ENCODE results near the gene FBXL13.
"Not testable (repeated sequence)": the region's sequence is repeated elsewhere in the genome, so short reads cannot be mapped to it uniquely, and the experiment has no call there.

The FBXL13 gene

DNA sequence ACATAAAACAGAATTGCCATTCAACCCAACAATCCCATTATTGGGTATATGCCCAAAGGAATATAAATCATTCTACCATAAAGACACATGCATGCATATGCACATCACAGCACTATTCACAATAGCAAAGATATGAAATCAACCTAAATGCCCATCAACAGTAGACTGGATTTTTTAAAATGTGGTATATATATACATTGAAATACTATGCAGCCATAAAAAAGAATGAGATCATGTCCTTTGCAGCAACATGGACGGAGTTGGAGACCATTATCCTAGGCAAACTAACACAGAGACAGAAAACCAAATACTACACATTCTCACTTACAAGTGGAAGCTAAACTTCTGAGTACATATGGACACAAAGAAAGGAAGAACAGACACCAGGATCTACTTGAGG, 51.0 kb downstream of the FBXL13 start:
- not testable (repeated sequence) for DNase-seq (ENCODE audit: low read depth)

DNA sequence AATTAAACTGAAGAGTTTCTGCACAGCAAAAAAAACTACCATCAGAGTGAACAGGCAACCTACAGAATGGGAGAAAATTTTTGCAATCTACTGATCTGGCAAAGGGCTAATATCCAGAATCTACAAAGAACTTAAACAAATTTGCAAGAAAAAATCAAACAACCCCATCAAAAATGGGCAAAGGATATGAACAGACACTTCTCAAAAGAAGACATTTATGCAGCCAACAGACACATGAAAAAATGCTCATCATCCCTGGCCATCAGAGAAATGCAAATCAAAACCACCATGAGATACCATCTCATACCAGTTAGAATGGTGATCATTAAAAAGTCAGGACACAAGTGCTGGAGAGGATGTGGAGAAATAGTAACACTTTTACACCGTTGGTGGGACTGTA, 53.1 kb downstream of the FBXL13 start:
- DNase-seq (ENCODE audit: low read depth): not testable (repeated sequence)

DNA sequence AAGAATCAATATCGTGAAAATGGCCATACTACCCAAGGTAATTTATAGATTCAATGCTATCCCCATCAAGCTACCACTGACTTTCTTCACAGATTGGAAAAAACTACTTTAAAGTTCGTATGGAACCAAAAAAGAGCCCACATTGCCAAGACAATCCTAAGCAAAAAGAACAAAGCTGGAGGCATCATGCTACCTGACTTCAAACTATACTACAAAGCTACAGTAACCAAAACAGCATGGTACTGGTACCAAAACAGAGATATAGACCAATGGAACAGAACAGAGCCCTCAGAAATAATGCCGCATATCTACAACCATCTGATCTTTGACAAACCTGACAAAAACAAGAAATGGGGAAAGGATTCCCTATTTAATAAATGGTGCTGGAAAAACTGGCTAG, 53.7 kb downstream of the FBXL13 start:
- DNase-seq (ENCODE audit: low read depth): not testable (repeated sequence)

DNA sequence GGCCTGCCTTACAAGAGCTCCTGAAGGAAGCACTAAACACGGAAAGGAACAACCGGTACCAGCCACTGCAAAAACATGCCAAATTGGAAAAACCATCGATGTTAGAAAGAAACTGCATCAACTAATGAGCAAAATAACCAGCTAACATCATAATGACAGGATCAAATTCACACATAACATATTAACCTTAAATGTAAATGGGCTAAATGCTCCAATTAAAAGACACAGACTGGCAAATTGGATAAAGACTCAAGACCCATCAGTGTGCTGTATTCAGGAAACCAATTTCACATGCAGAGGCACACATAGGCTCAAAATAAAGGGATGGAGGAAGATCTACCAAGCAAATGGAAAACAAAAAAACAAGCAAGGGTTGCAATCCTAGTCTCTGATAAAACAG, 56.3 kb downstream of the FBXL13 start:
- not testable (repeated sequence) for DNase-seq (ENCODE audit: low read depth)

DNA sequence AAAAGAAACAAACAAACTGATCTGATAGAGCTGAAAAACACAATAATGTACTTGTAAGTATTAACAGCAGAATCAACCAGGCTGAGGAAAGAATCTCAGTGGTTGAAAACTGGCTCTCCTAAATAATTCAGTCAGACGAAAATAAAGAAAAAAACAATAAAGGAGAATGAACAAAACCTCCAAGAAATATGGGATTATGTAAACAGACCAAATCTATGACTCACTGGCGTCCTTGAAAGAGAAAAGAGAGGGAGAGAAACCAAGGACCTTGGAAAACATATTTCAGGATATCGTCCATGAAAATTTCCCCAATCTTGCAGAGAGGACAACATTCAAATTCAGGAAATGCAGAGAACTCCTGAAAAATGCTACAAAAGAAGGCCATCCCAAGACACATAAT, 62.9 kb downstream of the FBXL13 start:
- no peak for DNase-seq (ENCODE audit: low read depth)

DNA sequence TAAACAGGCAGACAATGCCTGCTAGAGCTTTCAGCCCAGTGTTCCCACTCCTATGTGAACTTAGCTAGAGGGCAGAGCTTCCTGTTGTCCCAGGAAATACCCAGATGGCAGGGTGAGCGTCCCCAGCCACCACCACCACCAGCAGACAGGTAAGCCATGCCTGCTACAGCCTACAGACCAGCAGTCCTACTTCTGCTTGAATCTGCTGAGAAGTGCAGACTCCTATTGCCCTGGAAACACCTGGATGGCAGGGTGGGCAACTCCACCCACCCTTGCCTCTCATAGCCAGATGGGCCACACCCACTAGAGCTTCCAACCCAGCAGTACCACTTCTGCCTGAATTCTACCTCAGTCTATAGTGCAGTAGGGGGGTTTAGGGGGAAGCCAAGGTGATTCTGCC, 64.4 kb downstream of the FBXL13 start:
- no peak for DNase-seq (ENCODE audit: low read depth)

DNA sequence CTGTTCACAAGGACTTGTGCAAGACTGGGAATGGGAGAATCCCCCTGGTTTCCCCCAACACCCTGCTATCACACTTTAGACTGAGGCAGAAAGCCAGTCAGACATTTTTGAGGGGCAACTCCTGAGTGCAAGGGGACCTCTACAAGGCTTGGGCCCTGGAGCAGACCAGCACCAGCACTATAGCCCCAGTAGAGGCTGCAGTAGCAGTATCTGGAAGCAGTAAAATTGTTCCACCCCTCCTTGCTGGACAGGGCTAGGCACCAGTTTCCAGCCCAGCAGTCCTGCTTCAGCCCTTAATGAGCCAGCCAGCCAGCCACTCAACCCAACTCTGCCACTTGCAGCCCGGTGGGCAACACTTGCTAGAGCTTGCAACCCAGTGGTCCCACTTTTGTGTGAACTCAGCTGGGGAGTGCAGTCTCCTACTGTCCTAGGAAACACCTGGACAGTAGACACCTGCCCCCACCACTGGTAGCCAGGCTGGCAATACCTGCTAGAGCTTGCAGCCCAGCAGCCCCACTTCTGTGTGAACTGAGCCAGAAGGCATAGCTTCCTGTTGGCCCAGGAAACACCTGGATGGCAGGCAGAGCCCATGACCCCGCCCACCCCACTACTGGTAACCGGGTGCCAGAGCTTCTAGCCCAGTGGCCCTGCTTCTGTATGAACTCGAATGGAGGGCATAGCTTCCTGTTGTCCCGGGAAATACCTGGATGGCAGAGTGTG, 65.0 kb downstream of the FBXL13 start:
- no peak for DNase-seq (ENCODE audit: low read depth)

DNA sequence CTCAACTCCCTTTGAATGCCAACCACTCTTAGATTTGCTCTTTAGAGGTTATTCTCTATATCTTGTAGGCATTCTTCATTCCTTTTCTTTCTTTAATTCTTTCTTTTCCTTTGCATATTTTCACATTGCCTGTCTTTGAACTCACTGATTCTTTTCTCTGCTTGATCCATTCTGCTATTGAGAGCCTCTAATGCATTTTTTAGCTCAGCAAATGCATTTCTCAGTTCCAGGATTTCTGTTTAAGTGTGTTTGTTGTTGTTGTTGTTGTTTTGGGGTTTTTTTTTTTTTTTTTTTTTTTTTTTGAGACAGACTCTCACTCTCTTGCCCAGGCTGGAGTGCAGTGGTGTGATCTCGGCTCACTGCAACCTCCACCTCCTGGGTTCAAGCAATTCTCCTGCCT, 71.6 kb downstream of the FBXL13 start:
- no peak for DNase-seq (ENCODE audit: low read depth)

DNA sequence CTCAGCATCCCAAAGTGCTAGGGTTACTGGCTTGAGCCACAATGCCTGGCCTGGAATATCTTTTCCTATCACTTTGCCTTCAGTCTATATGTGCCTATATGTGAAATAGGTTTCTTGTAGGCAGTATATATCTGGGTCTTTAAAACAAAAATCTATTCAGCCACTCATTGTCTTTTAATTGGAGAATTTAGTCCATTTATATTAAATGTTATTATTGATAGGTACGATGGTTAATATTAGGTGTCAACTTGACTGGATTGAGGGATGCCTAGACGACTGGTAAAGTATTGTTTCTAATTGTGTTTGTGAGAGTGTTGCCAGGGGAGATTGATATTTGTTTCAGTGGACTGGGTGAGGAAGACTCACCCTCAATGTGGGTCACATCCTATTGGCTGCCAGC, 73.4 kb downstream of the FBXL13 start:
- DNase-seq (ENCODE audit: low read depth): no peak

DNA sequence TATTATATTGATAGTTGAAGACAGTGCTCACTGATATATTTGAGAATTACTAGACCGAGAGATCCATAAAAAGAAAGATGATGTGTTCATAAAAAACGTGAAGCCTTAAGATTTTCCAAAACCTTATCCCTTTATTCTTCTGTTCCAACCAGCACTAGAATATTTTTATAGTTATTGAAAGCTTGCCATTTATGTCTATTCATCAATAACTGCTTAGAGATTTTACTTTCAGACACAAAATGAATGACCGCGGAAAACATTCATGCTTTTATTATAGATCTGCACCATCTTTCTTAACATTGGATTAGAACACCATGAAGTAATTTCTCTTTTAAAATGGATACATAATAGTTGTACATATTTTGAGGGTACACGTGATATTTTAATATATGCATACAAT, 77.6 kb downstream of the FBXL13 start:
- DNase-seq (ENCODE audit: low read depth): no peak

DNA sequence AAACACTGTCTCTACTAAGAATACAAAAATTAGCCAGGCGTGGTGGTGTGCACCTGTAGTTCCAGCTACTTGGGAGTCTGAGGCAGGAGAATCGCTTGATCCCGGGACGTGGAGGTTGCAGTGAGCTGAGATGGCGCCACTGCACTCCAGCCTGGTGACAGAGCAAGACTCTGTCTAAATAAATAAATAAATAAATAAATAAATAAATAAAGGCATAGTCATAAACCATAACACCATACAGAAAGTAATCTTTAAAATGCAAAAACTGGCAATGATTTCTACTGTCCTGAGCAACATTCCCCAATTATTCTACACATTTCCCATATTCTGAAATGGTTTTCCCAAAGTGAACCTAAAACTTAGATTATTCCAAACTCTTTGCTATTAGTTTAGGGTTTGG, 79.0 kb downstream of the FBXL13 start:
- DNase-seq (ENCODE audit: low read depth): not testable (repeated sequence)

DNA sequence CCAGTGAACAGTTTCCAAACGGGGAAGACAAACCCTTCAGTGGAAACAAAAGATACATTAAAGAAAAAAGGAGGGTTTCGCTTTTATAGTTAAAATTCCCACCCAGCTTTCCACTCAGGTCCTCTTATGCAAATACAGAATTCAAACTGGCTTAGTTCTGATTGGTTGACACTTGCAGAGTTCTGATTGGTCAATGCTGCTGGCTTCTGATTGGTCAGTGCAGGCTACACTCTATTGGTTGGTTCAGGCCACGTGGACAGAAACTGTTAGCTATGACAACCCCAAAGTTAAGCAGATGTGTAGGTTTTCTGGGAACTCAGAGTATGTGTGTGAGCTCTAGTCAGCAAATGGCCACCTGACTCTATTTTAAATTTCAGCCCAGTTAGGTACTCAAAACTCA, 80.0 kb downstream of the FBXL13 start:
- DNase-seq (ENCODE audit: low read depth): no peak

DNA sequence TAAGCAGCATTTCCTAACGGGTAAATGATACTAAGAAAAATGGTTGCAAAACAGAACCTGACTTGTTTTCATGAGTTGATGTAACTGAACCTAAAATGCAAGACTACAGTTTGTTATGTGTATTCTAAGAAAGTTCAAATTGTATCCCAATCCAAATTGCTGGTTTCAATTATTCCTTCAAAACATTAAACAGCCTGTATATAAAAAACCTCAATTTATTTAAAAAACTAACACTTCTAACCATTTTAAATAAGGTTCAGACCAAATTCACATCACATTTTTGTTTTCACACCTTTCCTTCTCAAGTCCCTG, 80.9 kb downstream of the FBXL13 start:
- DNase-seq (ENCODE audit: low read depth): no peak

DNA sequence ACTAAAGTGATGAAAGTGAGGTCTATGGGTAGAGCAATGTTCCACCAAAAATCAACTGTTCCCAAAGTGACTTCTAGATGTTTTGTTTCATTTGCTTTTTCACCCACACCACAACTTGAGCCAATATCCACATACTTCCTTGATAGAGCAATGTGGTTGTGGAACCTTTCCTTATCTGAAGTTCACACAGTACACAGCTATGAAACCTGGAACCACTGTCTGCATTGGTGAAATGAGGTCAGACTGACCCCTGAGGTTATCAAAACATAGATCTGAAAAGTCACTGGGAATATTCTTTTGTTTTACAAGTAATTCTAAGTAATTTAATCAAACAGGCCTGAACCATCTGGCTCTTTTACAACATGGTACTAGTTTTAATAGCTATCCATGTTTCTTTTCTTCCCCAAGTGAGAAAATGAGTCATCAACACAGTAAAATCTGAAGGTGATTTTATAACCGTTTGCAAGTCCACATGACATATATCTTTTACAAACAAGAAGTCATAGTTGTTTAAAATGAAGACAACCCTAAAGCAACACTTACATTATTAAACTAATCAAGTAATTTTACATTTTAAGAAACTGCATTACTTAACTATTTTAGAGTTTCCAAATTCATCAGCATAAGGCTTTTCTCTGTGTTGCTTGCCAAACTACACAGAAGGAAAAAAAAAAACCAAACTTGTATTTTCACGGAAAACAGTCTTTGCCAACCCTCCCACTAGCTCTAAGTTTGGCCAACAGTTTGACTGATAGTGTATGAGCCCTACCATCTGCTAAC, 81.5 kb downstream of the FBXL13 start:
- DNase-seq (ENCODE audit: low read depth): no peak

DNA sequence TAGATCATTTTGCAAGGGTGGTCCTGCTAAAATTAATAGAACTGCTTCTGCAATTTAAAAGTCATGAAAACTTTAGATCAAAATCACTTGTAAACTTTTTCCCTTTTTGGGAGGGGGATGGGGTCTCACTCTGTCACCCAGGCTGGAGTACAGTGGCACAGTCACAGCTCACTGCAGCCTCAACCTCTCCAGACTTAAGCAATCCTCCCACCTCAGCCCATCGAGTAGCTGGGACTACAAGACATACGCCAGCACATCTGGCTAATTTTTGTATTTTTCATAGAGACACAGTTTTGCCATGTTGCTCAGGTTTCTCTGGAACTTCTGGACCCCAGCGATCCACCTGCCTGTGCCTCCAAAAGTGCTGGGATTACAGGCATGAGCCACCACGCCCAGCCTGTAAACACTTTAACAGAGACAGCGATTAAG, 82.1 kb downstream of the FBXL13 start:
- DNase-seq (ENCODE audit: low read depth): no peak

DNA sequence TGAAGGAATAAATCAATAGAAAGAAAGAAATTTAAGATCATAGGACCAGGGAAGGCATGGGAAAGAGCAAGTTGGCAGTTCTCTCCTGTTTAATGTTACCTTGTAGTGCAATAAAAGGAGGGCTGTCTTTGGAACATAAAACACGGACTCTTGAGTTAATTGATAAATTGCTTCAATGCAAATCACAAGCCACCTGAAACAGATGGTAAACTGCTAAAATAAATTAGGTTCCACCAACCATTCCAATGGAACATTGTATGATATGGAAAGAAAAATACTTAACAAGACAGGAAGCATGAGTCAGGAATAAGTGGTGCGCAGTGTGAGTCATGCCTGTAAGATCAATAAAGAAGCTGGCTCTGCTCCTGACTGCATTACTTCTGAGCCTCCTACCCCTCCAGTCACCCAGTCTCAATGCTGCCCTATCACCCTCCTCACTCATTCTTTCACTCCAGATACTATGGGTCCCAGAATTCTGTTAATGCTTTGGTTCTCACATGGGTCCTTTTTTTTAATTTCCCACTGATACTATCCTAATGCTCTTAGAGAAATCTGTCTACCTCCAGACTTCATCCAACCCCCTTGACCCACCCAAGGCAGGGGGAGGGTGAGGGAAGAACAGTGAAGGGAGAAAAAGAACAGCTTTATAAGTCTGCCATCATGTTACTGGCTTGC, 82.9 kb downstream of the FBXL13 start:
- no peak for DNase-seq (ENCODE audit: low read depth)

DNA sequence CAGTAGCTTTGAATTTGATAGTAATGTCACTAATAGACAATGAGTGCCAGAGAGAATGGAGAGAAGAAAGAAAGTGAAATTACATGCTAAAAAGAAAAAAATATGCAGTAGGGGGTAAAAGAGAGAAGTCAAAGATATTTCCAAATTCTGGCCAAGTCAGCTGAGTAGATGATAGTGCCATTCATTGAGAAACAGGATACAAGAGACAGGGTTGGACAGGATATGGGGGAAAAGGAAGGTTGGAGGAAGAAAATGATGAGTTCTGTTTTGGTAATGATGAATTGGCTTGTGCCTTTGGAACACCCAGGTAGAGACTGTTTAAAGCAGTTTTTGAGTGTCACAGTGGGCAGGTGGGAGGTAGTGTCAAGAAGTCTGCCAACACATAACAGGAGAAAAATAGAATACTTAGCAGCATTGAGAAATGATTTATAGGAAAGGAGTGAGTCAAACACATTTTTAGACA, 83.5 kb downstream of the FBXL13 start:
- DNase-seq (ENCODE audit: low read depth): no peak

DNA sequence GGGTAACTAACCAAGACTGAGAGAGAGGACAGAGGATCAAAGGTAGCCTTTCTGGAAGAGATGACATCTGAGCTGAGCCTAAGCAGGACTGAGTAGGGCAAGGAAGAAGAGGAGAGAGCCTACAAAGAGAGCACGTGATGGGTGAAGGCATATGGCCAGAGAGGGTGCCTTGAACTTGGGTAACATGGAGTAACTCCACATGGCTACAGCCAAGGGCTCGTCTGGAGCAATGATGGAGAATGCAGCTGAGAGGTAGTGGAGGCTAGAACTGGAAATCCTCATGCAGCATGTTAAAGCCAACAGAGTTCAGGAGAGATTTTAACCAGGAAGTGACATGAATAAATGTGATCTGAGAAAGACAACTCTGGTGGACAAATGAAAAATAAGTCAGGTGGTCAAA, 84.0 kb downstream of the FBXL13 start:
- DNase-seq (ENCODE audit: low read depth): no peak

DNA sequence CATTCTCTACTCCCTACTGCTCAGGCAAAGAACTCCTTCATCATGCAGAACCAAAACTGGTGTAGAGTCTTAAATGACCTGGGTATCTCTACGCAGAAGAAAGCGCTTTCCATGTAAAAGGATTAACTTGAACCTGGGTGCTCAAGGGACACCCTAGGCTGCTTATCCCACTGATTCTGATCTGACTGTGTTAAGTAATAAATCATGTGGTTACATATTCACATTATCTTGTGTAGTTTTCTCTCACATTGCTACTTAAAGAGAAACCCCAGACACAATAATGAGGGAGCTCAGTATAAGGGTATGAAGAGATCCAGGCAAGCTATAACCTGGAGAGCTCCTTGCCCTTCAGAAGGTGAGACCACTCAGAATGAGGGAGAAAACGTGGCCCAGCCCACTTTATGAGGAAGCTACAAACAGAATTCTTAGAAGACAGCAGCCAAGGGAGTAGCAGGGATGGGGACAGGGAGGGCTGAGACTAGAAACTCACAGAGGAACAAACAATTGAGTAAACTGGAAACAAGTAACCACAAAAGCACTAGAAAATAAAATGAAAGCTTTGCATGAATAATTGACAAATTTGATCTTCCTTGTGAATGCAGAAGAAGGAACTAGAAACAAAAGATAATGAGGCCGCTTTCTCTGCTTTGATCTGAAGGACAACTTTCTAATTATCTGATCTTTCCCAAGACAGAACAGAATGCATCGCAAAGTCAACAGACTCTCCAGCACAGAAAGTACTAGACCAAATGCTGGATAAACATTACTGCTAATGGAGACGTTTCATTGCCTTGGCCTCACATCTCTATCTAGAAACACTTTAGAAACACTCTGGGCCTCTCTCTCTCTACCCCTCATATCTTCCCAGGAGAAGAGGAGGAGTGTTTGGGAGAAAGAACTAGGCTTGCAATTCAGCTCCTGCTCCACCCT, 85.7 kb downstream of the FBXL13 start:
- no peak for DNase-seq (ENCODE audit: low read depth)

DNA sequence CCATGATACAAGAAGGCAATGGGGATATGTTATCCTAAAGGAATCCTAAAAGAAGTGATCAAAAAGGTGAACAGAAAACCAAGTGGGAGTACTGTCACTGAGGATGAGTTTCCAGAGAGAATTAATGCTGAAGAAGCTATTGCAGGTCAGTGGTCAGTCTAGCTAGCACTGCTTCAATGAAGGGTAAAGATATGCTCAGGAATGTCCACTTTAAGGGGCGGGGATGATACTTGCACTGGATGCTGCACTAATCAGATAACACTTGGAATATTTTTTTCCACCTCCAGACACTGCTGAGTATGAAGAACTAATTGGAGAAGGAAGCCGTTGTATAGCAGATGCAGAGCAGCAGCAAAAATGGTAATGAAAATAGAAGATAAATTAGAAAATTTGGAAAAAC, 86.5 kb downstream of the FBXL13 start:
- no peak for DNase-seq (ENCODE audit: low read depth)

DNA sequence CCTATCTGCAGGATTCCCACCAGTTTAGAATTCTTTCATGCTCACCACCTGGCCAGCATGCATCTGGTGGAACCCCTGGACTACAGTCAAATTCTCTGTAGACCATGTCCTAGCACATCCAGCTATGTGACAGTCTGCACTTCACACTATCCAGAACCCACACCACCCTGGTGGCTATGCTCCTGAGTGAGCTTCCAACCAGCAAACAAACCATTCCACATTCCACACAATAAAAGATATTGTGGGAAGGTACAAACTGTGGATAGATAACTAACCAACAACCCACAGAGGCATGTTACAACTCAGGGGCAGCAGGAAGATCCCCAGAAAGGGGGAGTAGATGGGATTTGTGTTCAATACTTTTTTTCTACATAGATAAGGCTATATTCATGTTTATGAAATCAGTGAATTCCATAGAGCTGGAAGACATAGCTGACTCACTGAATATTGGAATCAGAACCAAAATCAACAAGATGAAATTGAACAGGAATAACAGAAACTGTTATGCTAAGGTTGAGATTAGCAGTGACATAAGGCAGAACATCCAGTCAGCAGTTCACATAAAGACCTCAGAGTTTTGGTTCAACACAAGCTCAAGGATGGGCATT, 89.3 kb downstream of the FBXL13 start:
- no peak for DNase-seq (ENCODE audit: low read depth)

DNA sequence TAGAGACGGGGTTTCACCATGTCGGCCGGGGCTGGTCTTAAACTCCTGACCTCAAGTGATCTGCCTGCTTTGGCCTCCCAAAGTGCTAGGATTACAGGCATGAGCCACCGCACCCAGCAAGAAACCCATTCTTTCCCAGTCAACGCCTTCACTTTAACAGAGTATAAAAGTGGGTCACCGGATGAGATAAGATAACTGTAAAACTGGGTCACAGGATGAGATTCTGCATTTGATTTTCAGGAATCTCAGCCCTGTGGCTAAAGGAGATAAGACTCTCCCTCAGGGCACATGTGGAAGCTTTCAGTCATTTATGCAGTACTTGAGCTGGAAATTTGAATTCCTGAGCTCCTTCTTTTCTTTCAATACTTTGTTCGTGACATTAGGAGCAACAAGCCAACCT, 91.0 kb downstream of the FBXL13 start:
- DNase-seq (ENCODE audit: low read depth): no peak
